Gastrocnemius medialis (tissue), 4 donors: ENCODE measurements around the gene PRKAA1. TPM values are rescaled to one million over a fixed set of nuclear protein-coding genes. Genes with fewer than 3 reads are reported as not detected.

Experiments used
- ATAC-seq, 2 donors: fragments of 150-250 bp; one replicate each; pipeline ENCODE4 v1.9.1; 2016
- DNase-seq, 2 donors: peaks; one replicate each; pipeline ENCODE4 v3.0.0-alpha.2; 2019
- H3K27ac ChIP-seq, 4 donors: fragments of 200-600 bp; sonication (generic); 1 replicate in 1 of 4; 2 replicates in 3 of 4; pipeline ENCODE4 v1.5.1; 2016 to 2018; ENCODE audit warnings: mild to moderate bottlenecking in 2 of 4, moderate library complexity in 1 of 4
- H3K27me3 ChIP-seq, 3 donors: fragments of 200-600 bp; sonication (generic) in 2 of 3; 1 replicate in 1 of 3; 2 replicates in 2 of 3; pipeline versions ENCODE4 v1.5.1 to v1.6.0; 2016 to 2019; ENCODE audit warnings: mild to moderate bottlenecking in 1 of 3, moderate library complexity in 1 of 3
- H3K36me3 ChIP-seq, 2 donors: fragments of 200-600 bp; sonication (generic) in 1 of 2; one replicate each; pipeline ENCODE4 v1.5.1; 2017 to 2018
- H3K4me1 ChIP-seq, 2 donors: fragments of 200-600 bp; sonication (generic) in 1 of 2; one replicate each; pipeline ENCODE4 v1.5.1; 2016 to 2017; ENCODE audit warnings: mild to moderate bottlenecking in 2 of 2
- H3K4me3 ChIP-seq, 4 donors: fragments of 200-600 bp; sonication (generic) in 3 of 4; 1 replicate in 1 of 4; 2 replicates in 3 of 4; pipeline ENCODE4 v1.5.1; 2016 to 2019; ENCODE audit warnings: mild to moderate bottlenecking in 2 of 4
- H3K9me3 ChIP-seq, 3 donors: fragments of 200-600 bp; sonication (generic) in 2 of 3; 1 replicate in 1 of 3; 2 replicates in 2 of 3; pipeline ENCODE4 v1.5.1; 2016 to 2019
- POLR2A ChIP-seq, 2 donors: fragments of 450-650 bp; IDR thresholded peaks; one replicate each; pipeline ENCODE4 v1.6.1; 2017; ENCODE audit warnings: antibody characterized with exemption in 2 of 2, mild to moderate bottlenecking in 2 of 2, moderate library complexity in 2 of 2
- in situ Hi-C, 4 donors: fragments of 200-750 bp; cut with MboI; loops; one replicate each; pipeline versions ENCODE4 v1.15.0 to v1.8.0; 2017; ENCODE audit warnings: low sequenced_read_pairs in 4 of 4
- intact Hi-C: fragments of 100-400 bp; cut with DNase I; formaldehyde crosslinking; loops from one replicate; pipeline ENCODE4 v1.15.1; 2023; ENCODE audit warnings: low total_unique reads
- total RNA-seq, 4 donors: library from RNA; depleted of rRNA; stranded (reverse); fragments of >200 nt; gene quantifications; one replicate each; pipeline versions ENCODE4 v1.1.0 to v1.2.3, GENCODE V29; 2016
- TF ChIP-seq, protein P1 (sequence below), 5 experiments: fragments of 450-650 bp in 3 of 5; fragments of 200-600 bp in 2 of 5; sonication (generic) in 2 of 5; IDR thresholded peaks in 4 of 5; conservative IDR thresholded peaks in 1 of 5; 1 replicate in 4 of 5; 2 replicates in 1 of 5; pipeline ENCODE4 v1.5.1; 2016 to 2019; ENCODE audit warnings: antibody characterized with exemption in 5 of 5, mild to moderate bottlenecking in 3 of 5, moderate library complexity in 3 of 5

The PRKAA1 gene
- total RNA-seq, 4 donors from 2014 or later: 26.8 to 51.9 (median 36.9) TPM

DNA sequence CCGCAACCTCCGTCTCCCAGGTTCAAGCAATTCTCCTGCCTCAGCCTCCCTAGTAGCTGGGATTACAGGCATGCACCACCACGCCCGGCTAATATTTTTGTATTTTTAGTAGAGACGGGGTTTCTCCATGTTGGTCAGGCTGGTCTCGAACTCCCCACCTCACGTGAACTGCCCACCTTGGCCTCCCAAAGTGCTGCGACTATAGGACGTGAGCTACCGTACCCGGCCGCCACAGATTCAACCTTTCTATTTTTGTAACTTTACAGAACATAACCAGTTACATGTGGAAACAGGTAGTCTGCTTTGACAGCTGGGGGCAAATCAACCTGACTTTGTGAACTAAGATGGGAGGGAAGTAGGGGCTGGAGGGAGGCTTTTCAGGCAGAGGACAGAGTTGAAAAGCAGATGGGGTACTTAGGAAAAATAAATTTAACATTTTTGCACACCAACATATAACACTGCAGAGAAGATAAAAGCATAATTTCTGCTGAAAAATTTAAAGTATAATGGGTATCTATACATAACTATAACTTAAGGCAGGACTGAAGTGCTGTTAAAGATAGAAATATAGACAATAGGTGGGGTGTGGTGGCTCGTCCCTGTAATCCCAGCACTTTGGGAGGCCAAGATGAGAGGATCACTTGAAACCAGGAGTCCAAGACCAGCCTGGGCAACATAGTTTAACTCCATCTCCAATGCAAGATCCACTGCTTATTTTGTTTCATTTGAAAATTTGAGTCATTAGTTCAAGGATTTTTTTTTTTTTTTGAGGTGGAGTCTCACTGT lies 31.8 kb upstream of the PRKAA1 start:
- Histone ChIP-seq H3K27me3 (no peaks in the 10 kb centered on the region), H3K4me1 (peaks cover 16 to 20% of the 10 kb centered on the region in 2 donors), H3K36me3 (peaks cover 14 to 84% of the 10 kb centered on the region in 2 donors), H3K4me3 (no peak overlapping the region), H3K27ac (no peak overlapping the region), H3K9me3 (no peaks in the 10 kb centered on the region)
- in situ Hi-C loops (no loop called here), intact Hi-C loops (loop anchor here (10.0 kb wide), 1 partner anchor 1075 kb away; the partner anchor contains the start of gene RIMOC1)
- TF ChIP-seq, protein P1, sequence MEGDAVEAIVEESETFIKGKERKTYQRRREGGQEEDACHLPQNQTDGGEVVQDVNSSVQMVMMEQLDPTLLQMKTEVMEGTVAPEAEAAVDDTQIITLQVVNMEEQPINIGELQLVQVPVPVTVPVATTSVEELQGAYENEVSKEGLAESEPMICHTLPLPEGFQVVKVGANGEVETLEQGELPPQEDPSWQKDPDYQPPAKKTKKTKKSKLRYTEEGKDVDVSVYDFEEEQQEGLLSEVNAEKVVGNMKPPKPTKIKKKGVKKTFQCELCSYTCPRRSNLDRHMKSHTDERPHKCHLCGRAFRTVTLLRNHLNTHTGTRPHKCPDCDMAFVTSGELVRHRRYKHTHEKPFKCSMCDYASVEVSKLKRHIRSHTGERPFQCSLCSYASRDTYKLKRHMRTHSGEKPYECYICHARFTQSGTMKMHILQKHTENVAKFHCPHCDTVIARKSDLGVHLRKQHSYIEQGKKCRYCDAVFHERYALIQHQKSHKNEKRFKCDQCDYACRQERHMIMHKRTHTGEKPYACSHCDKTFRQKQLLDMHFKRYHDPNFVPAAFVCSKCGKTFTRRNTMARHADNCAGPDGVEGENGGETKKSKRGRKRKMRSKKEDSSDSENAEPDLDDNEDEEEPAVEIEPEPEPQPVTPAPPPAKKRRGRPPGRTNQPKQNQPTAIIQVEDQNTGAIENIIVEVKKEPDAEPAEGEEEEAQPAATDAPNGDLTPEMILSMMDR (IDR thresholded peaks at IDR 0.05 in 4 of 5, conservative IDR thresholded peaks at IDR 0.05 in 1 of 5): no peak
- no peak for TF ChIP-seq POLR2A (IDR thresholded peaks at IDR 0.05)
- ATAC-seq (no peak), DNase-seq (no peak)

DNA sequence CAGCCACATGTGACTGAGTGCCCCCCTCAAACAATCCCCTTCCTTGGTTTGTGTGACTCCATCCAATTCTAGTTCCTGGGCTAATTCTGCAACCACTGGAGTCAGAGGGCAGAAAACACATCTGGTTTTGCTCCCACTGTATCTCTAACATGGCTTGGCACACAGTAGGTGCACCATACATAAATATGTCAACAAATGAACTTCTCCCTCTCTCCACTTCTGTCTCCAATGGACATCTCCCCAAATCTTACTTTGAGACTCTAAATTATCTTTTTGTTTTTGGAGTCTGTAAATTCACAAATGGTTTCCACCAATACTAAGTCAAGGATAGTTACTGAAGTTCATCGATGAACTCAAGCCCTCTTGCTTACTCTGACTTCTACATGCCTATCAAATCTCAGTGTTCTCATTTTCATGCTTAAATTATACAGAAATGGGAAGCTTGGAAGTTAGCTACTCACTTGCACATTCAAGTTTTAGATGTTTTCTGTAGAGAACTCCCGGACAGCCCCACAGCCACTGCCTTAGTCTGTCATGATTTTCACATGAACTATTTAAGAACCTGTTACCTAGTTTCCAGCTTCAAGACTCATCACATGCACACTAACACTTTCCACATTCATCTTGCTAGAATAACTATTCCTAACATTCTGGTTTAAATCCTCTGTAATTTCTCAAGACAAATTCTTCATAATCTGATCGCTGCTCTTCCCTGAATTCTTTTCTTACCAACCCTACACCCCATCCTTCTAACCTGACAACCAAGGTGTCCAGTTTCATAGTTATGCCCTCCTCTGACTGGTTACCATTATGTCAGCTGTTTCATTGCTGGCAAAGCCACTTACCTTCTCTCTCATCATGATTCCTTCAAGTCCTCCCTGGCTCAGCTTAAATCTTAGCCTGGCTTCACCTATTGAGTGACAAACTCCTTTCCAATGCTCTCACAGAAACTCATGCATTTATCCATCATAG lies 30.8 kb upstream of the PRKAA1 start:
- peaks cover 11 to 15% of the 10 kb centered on the region in 2 donors for H3K4me1 ChIP-seq
- H3K27ac ChIP-seq: no peak overlapping the region
- intact Hi-C loops: no loop called here
- no peak overlapping the region for H3K4me3 ChIP-seq
- no peak for ATAC-seq
- no peak for TF ChIP-seq POLR2A (IDR thresholded peaks at IDR 0.05)
- TF ChIP-seq, protein P1 (IDR thresholded peaks at IDR 0.05 in 4 of 5, conservative IDR thresholded peaks at IDR 0.05 in 1 of 5): no peak
- peaks cover 14 to 80% of the 10 kb centered on the region in 2 donors for H3K36me3 ChIP-seq
- no peak for DNase-seq
- in situ Hi-C loops: no loop called here
- no peaks in the 10 kb centered on the region for H3K27me3 ChIP-seq
- H3K9me3 ChIP-seq: no peaks in the 10 kb centered on the region

DNA sequence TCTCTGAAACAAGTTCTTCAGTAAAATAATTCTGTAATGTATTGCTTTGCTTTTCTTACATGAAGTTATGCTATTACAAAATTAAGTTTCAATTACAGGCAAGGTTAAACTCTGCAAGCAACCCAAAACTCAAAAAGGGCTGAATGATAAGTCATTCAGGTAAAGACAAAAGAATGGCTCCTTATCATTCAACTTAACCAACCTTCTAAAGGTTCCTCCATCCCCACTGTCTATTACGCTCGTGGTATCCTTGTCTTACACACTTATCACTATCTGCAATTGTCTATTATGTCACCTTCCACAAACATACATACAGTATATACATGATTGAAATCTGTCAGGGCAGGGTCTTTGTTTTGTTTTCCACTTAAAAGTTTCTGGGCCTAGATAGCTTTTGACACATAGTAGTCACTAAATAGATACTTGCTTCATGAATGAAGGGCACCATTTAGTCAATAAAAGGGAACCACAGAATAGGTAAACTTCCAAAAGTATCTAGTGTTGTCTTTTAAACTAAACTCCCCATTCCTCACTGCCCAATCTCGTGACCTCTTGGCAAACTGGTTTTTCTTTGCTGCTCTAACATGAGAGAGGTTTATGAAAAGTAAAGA lies 30.0 kb upstream of the PRKAA1 start:
- ATAC-seq: no peak
- intact Hi-C loops: no loop called here

More for the DNA sequence above, 30.0 kb upstream of the PRKAA1 start:
- Histone ChIP-seq H3K4me1 (peaks cover 3 to 7% of the 10 kb centered on the region in 2 donors), H3K27ac (no peak overlapping the region), H3K36me3 (peaks cover 14 to 71% of the 10 kb centered on the region in 2 donors), H3K9me3 (no peaks in the 10 kb centered on the region), H3K27me3 (no peaks in the 10 kb centered on the region), H3K4me3 (no peak overlapping the region)
- in situ Hi-C loops: no loop called here
- DNase-seq: no peak
- TF ChIP-seq, protein P1 (IDR thresholded peaks at IDR 0.05 in 4 of 5, conservative IDR thresholded peaks at IDR 0.05 in 1 of 5): no peak
- no peak for TF ChIP-seq POLR2A (IDR thresholded peaks at IDR 0.05)
